Heart right ventricle (tissue), 16 donors: ENCODE results near the gene KCNH8. TPM values are rescaled to one million over a fixed set of nuclear protein-coding genes. Genes with fewer than 3 reads are reported as not detected.

ENCODE experiments used
- ATAC-seq, 8 donors: fragments of 200-7000 bp; cut with Tn5 transposase; one replicate each; pipeline ENCODE4 v1.9.1; 2020; ENCODE audit warnings: mild to moderate bottlenecking in 8 of 8, moderate library complexity in 8 of 8, moderate number of reproducible peaks in 1 of 8
- DNase-seq, 2 donors: peaks; one replicate each; pipeline ENCODE4 v3.0.0-alpha.2; 2020
- H3K27ac ChIP-seq, 10 donors: fragments of 200-600 bp; sonication (generic) in 2 of 10; one replicate each; pipeline versions ENCODE4 v1.5.0 to v1.8.0; 2020 to 2022; ENCODE audit warnings: mild to moderate bottlenecking in 3 of 10
- H3K27me3 ChIP-seq, 7 donors: fragments of 200-600 bp; one replicate each; pipeline ENCODE4 v1.8.0; 2021 to 2022; ENCODE audit warnings: mild to moderate bottlenecking in 2 of 7
- H3K36me3 ChIP-seq, 9 donors: fragments of 200-600 bp; sonication (generic) in 1 of 9; one replicate each; pipeline versions ENCODE4 v1.5.0 to v1.8.0; 2020 to 2022; ENCODE audit warnings: mild to moderate bottlenecking in 2 of 9
- H3K4me1 ChIP-seq, 9 donors: fragments of 200-600 bp; sonication (generic) in 1 of 9; one replicate each; pipeline versions ENCODE4 v1.5.0 to v1.8.0; 2020 to 2022; ENCODE audit warnings: mild to moderate bottlenecking in 4 of 9
- H3K4me3 ChIP-seq, 10 donors: fragments of 200-600 bp; sonication (generic) in 2 of 10; one replicate each; pipeline versions ENCODE4 v1.5.0 to v1.8.0; 2020 to 2022; ENCODE audit warnings: mild to moderate bottlenecking in 7 of 10, moderate library complexity in 2 of 10
- H3K9me3 ChIP-seq, 11 donors: fragments of 200-600 bp in 10 of 11; sonication (generic) in 2 of 11; one replicate each; pipeline versions ENCODE4 v1.5.0 to v1.8.0; 2013 to 2022; ENCODE audit warnings: mild to moderate bottlenecking in 2 of 11, control low read depth in 1 of 11, moderate library complexity in 1 of 11
- WGBS, 2 donors: extraction: QIAGEN DNeasy Blood & Tissue Kit; methylation state at CpG; one replicate each; pipeline ENCODE4 v1.1.7; 2013; ENCODE audit warnings: inconsistent platforms in 1 of 2; 5-methylcytosine and 5-hydroxymethylcytosine counted together
- intact Hi-C, 10 donors: fragments of 100-400 bp; cut with DNase I; formaldehyde crosslinking; loops; one replicate each; pipeline versions ENCODE4 v1.11.1 to v1.14.2; 2022
- polyA plus RNA-seq, 2 donors: library from polyadenylated mRNA; stranded (reverse); fragments of 200-250 nt; gene quantifications; one replicate each; pipeline ENCODE4 v1.2.3, GENCODE V29; 2013
- total RNA-seq, 10 donors: library from RNA; stranded (reverse); fragmentation: NEBNext Ultra II Directional in 3 of 10; extraction: Animal tissue kit (Norgen Biotek cat#: 25700) in 3 of 10; gene quantifications; one replicate each; pipeline versions ENCODE4 v1.2.1 to v1.2.4, GENCODE V29; 2021 to 2023
- TF ChIP-seq, protein P1 (sequence below), 9 donors: fragments of 200-600 bp; sonication (generic) in 2 of 9; IDR thresholded peaks; one replicate each; pipeline versions ENCODE4 v1.5.0 to v1.8.0; 2021 to 2022; ENCODE audit warnings: antibody characterized with exemption in 9 of 9, mild to moderate bottlenecking in 5 of 9, moderate library complexity in 1 of 9
- donor health status: Arrhythmogenic right ventricular cardiomyopathy.
- donor health status: ischemic (EF 13 %, LVEDD 7.1; RV severe dilation, severe dysfunction).
- donor health status: healthy with polysubstance abuse.
- donor health status: DM: no; HTN: yes; CAD: no.
- donor health status: DM: no; HTN: no; CAD: no.
- donor health status: ischemic (EF 25% LVEDD 6.9; RV normal size, moderate dysfunction).
- donor health status: ischemic (EF 25% LVEDD 5.7; RV mildly dilated, moderate dysfunction).
- donor health status: healthy.
- donor health status: DM: yes; HTN: yes; CAD: no.
- donor health status: Ischemic cardiomyopathy.
- donor health status: ischemic (EF 35%, LVEDD 5.7; RV mildly dilated, moderate dysfunction).
- donor health status: nonischemic (EF 11% LVEDD 7.7; RV severe dilation, severe dysfunction).
- donor health status: DM: yes; HTN: yes; CAD: no.
- donor health status: PGD.
- donor health status: ischemic (EF 29% LVEDD 5.4; RV normal size, mild dysfunction).
- donor health status: nonischemic (EF 23%, LVEDD 6.1; RV moderate dilation, normal function).

Gene KCNH8
- total and polyA plus RNA-seq, 12 donors = 0.03 to 0.50 (median 0.10) TPM; not detected in 3

DNA sequence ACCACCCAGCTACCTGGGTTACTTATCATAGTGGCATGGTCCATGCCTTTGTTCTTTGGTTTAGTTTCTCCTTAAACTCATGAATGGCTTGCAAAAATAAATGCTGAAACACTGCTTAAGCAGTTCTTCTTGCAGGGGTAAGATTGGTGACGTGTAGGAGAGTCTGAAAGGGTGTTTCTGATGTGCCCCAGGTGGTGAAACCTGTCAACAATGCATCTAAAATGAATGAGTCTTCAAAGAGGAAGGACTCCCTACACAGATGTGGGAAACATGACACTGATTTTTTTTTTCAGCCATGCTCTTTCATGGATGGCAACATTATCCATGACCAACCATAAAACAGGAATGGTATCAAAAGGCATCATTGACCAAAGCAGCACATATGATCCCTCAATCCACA is 72.0 kb downstream of the KCNH8 start:
- TF ChIP-seq, protein P1, sequence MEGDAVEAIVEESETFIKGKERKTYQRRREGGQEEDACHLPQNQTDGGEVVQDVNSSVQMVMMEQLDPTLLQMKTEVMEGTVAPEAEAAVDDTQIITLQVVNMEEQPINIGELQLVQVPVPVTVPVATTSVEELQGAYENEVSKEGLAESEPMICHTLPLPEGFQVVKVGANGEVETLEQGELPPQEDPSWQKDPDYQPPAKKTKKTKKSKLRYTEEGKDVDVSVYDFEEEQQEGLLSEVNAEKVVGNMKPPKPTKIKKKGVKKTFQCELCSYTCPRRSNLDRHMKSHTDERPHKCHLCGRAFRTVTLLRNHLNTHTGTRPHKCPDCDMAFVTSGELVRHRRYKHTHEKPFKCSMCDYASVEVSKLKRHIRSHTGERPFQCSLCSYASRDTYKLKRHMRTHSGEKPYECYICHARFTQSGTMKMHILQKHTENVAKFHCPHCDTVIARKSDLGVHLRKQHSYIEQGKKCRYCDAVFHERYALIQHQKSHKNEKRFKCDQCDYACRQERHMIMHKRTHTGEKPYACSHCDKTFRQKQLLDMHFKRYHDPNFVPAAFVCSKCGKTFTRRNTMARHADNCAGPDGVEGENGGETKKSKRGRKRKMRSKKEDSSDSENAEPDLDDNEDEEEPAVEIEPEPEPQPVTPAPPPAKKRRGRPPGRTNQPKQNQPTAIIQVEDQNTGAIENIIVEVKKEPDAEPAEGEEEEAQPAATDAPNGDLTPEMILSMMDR (IDR thresholded peaks at IDR 0.05) = no peak
- Histone ChIP-seq H3K4me1 (peaks cover 0 to 16% (median 0%) of the 10 kb centered on the region in 9 donors), H3K27ac (no peak overlapping the region), H3K9me3 (no peaks in the 10 kb centered on the region), H3K27me3 (no peaks in the 10 kb centered on the region), H3K36me3 (no peaks in the 10 kb centered on the region), H3K4me3 (no peak overlapping the region)
- no peak for DNase-seq
- WGBS, 2 donors = 27 to 44% methylated on average over 1 of the region's 1 CpG
- intact Hi-C loops = no loop called here
- no peak for ATAC-seq

- Histone ChIP-seq H3K4me3 (no peak overlapping the region), H3K27me3 (no peaks in the 10 kb centered on the region), H3K9me3 (no peaks in the 10 kb centered on the region), H3K4me1 (peaks cover 0 to 9% (median 0%) of the 10 kb centered on the region in 9 donors), H3K36me3 (no peaks in the 10 kb centered on the region), H3K27ac (no peak overlapping the region)
- DNase-seq (no peak), ATAC-seq (no peak)
- WGBS, 2 donors = 72 to 75% methylated on average over 2 of the region's 2 CpGs
- TF ChIP-seq, protein P1 (IDR thresholded peaks at IDR 0.05) = no peak
- intact Hi-C loops = no loop called here
These were observed 72.8 kb downstream of the KCNH8 start for GRCh38 chr3:19221081-19221480.

- Histone ChIP-seq H3K9me3 (no peaks in the 10 kb centered on the region), H3K27ac (no peak overlapping the region), H3K27me3 (no peaks in the 10 kb centered on the region), H3K4me1 (no peaks in the 10 kb centered on the region), H3K4me3 (no peak overlapping the region), H3K36me3 (no peaks in the 10 kb centered on the region)
- intact Hi-C loops = no loop called here
- TF ChIP-seq, protein P1 (IDR thresholded peaks at IDR 0.05) = no peak
- ATAC-seq = no peak
- no peak for DNase-seq
- WGBS, 2 donors = 60 to 70% methylated on average over 2 of the region's 2 CpGs
These were observed 78.2 kb downstream of the KCNH8 start for GRCh38 chr3:19226479-19226878.

DNA sequence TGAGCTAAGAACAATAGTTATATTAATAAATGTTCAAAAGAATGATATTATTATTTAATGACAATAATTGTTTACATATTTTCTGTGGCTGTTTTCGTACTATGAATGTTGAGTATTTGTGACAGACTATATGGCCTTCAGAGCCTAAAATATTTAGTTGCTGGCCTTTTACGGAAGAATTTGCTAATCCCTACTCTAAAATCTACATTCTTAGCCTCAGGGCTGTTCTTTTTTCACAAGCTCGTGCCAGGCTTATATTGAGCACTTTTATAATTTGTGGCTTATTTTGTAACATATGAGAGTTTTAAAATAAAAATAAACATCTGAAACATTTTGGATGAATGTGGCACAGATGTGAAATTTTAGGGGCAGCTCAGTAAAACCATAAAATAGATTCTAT is 79.9 kb downstream of the KCNH8 start:
- ATAC-seq = no peak
- H3K9me3 ChIP-seq = no peaks in the 10 kb centered on the region
- H3K27ac ChIP-seq = no peak overlapping the region
- 75 to 81% methylated on average over 3 of the region's 3 CpGs for WGBS, 2 donors
- H3K36me3 ChIP-seq = no peaks in the 10 kb centered on the region
- no peaks in the 10 kb centered on the region for H3K27me3 ChIP-seq
- DNase-seq = no peak
- no peak overlapping the region for H3K4me3 ChIP-seq
- no peaks in the 10 kb centered on the region for H3K4me1 ChIP-seq
- intact Hi-C loops = no loop called here
- TF ChIP-seq, protein P1 (IDR thresholded peaks at IDR 0.05) = no peak
